ENCODE results near the gene SEMA3B. TPM values are rescaled to one million over a fixed set of nuclear protein-coding genes. Genes with fewer than 3 reads are reported as not detected.

The SEMA3B gene
- total RNA-seq, 1 donor from 2014 or later = 24.2 TPM

- Histone ChIP-seq H3K4me3 (peak overlapping the region in 1 of 2 donors; percentile 21), H3K4me1 (peaks cover 8 to 28% of the 10 kb centered on the region in 2 donors), H3K36me3 (peaks cover 0 to 21% of the 10 kb centered on the region in 2 donors), H3K9me3 (no peaks in the 10 kb centered on the region), H3K27ac (peak overlapping the region in 1 of 2 donors; percentile 19), H3K27me3 (no peaks in the 10 kb centered on the region)
- no peak for TF ChIP-seq CTCF (IDR thresholded peaks at IDR 0.05)
- no peak for DNase-seq (ENCODE audit: low spot score in 2 of 2)
- intact Hi-C loops (cut with DNase I) = no loop called here
These were observed 49.7 kb downstream of the SEMA3B start for GRCh38 chr3:50318615-50319014.

GRCh38 chr3:50319181-50319893 is 50.4 kb downstream of the SEMA3B start:
- Histone ChIP-seq H3K4me1 (peaks cover 8 to 28% of the 10 kb centered on the region in 2 donors), H3K4me3 (peak overlapping the region in 1 of 2 donors; percentile 66), H3K27me3 (no peaks in the 10 kb centered on the region), H3K27ac (peak overlapping the region in 1 of 2 donors; percentile 19), H3K9me3 (no peaks in the 10 kb centered on the region), H3K36me3 (peaks cover 0 to 21% of the 10 kb centered on the region in 2 donors)
- DNase-seq (ENCODE audit: low spot score in 2 of 2) = no peak
- TF ChIP-seq CTCF (IDR thresholded peaks at IDR 0.05) = no peak
- intact Hi-C loops (cut with DNase I) = no loop called here

- intact Hi-C loops (cut with DNase I) = no loop called here
- no peak for TF ChIP-seq CTCF (IDR thresholded peaks at IDR 0.05)
- H3K36me3 ChIP-seq = peaks cover 0 to 24% of the 10 kb centered on the region in 2 donors
- H3K27me3 ChIP-seq = no peaks in the 10 kb centered on the region
- H3K9me3 ChIP-seq = no peaks in the 10 kb centered on the region
- peaks cover 8 to 28% of the 10 kb centered on the region in 2 donors for H3K4me1 ChIP-seq
- peak overlapping the region; percentile 92 to 93 for H3K27ac ChIP-seq
- DNase-seq (ENCODE audit: low spot score in 2 of 2) = no peak
- peak overlapping the region; percentile 66 to 81 for H3K4me3 ChIP-seq
These were observed 51.1 kb downstream of the SEMA3B start for GRCh38 chr3:50319894-50320625.

GRCh38 chr3:50320853-50321335 is 51.9 kb downstream of the SEMA3B start:
- intact Hi-C loops (cut with DNase I) = loop anchor here (1.0 kb wide), 1 partner anchor 22 kb away; the partner anchor contains the start of genes HYAL3 and NAA80
- Histone ChIP-seq H3K27ac (peak overlapping the region; percentile 92 to 93), H3K27me3 (no peaks in the 10 kb centered on the region), H3K9me3 (no peaks in the 10 kb centered on the region), H3K4me3 (peak overlapping the region; percentile 66 to 81), H3K4me1 (peaks cover 8 to 28% of the 10 kb centered on the region in 2 donors), H3K36me3 (peaks cover 0 to 31% of the 10 kb centered on the region in 2 donors)
- TF ChIP-seq CTCF (IDR thresholded peaks at IDR 0.05) = peak in 1 of 3 experiments; percentile 5
- peak in 1 of 2 donors; percentile 86 for DNase-seq (ENCODE audit: low spot score in 2 of 2)

GRCh38 chr3:50321336-50322114 is 52.6 kb downstream of the SEMA3B start:
- Histone ChIP-seq H3K27me3 (no peaks in the 10 kb centered on the region), H3K4me1 (peaks cover 8 to 28% of the 10 kb centered on the region in 2 donors), H3K27ac (peak overlapping the region; percentile 92 to 93), H3K36me3 (peaks cover 0 to 31% of the 10 kb centered on the region in 2 donors), H3K9me3 (no peaks in the 10 kb centered on the region), H3K4me3 (peak overlapping the region; percentile 66 to 81)
- peak in 1 of 2 donors; percentile 94 for DNase-seq (ENCODE audit: low spot score in 2 of 2)
- intact Hi-C loops (cut with DNase I) = loop anchor here (1.0 kb wide), 1 partner anchor 22 kb away; the partner anchor contains the start of genes HYAL3 and NAA80
- TF ChIP-seq CTCF (IDR thresholded peaks at IDR 0.05) = peak; percentile 26 to 63 (median 44)

All from ascending aorta (tissue), 2 donors.